Islet of Langerhans (tissue), 1 donor: ENCODE measurements around the gene ACAT2.
A peak's percentile ranks its signal among the peaks of the same experiment; 100 is the strongest.
"Not testable (repeated sequence)": the region's sequence is repeated elsewhere in the genome, so short reads cannot be mapped to it uniquely, and the experiment has no call there.

Experiments
- FAIRE-seq: peaks from one replicate; lab custom pipeline; 2011; peaks lifted over from hg19 to GRCh38; lab: Jason Lieb, UNC

The ACAT2 gene

GRCh38 chr6:159730332-159730676 lies 31.5 kb upstream of the ACAT2 start:
- no peak for FAIRE-seq

- FAIRE-seq = not testable (repeated sequence)
Measured at GRCh38 chr6:159732550-159732949, 29.3 kb upstream of the ACAT2 start.

- FAIRE-seq = not testable (repeated sequence)
Measured at GRCh38 chr6:159733395-159733794, 28.4 kb upstream of the ACAT2 start.

GRCh38 chr6:159736908-159737307 lies 24.9 kb upstream of the ACAT2 start:
- FAIRE-seq = no peak

DNA sequence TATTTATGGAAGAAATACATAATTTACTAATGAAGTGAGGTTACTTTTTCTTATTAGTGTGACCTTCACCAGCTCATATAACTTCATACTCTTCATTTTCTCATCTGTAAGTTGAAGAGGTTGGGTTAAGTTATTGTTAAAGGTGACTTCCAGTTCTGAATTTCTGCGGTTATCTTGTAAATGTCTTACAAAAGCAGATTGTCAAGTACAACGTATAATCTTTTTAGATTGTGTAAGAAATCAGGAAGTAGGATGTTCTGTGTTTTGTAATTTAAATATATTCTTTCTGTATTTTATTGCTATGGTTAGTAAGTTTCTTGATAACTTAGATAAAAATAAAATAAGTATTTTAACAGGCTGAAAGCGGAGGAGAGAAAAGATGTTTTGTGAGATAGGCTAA lies 22.5 kb upstream of the ACAT2 start:
- FAIRE-seq = peak; percentile 58

- FAIRE-seq = peak; percentile 85
Measured at GRCh38 chr6:159742165-159742564, 19.7 kb upstream of the ACAT2 start.

GRCh38 chr6:159745081-159745480 lies 16.8 kb upstream of the ACAT2 start:
- no peak for FAIRE-seq

DNA sequence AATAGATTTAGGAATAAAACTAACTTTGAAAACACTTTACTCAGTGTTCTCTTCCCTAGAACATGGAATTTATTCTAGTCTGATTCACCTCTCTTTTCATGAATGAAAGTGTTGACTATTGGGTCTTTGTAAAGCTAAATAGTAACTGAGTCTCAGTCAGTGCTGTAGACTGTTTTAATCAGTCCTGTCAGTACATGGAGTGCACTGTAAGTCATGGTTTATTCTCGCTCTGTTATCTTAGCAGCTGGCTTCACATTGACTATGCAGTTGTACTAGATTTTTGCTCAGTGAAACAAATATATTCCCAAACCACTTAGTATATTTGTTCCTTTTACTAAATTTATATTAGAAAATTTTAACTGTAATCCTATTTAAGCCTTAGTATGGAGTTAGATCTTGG lies 15.1 kb upstream of the ACAT2 start:
- FAIRE-seq = no peak

DNA sequence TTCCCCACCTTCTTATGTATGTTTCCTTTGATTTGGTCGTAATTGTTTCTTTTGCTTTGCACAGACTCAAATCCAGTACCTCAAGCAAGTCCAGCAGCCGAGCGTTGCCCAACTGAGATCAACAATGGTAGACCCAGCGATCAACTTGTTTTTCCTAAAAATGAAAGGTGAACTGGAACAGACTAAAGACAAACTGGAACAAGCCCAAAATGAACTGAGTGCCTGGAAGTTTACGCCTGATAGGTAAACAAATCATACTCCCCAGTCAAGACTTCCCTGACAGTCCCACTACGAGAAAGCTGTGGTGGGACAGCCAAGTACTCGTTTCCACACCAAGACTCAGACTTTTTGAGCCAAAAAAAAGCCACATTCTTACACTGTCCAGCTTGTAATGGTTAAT lies 13.7 kb upstream of the ACAT2 start:
- not testable (repeated sequence) for FAIRE-seq

GRCh38 chr6:159751448-159751847 lies 10.4 kb upstream of the ACAT2 start:
- FAIRE-seq = no peak

- peak; percentile 58 for FAIRE-seq
Measured at GRCh38 chr6:159753081-159753872, 8.6 kb upstream of the ACAT2 start.

DNA sequence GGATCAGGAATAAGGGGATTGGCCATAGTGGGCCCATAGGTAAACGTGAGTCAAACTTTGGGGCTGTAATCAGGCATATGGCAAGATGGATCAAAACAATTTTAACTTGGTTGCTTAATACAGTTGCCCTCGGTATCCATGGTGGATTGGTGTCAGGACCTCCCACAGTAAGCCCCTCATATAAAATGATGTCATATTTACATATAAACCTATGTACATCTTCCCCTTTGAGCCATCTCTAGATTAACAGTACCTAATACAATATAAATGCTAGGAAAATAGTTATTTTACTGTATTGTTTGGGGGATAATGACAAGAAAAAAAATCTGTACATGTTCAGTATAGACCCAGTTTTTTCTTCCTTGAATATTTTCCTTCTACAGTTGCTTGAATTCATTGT lies 7.4 kb upstream of the ACAT2 start:
- FAIRE-seq = no peak

DNA sequence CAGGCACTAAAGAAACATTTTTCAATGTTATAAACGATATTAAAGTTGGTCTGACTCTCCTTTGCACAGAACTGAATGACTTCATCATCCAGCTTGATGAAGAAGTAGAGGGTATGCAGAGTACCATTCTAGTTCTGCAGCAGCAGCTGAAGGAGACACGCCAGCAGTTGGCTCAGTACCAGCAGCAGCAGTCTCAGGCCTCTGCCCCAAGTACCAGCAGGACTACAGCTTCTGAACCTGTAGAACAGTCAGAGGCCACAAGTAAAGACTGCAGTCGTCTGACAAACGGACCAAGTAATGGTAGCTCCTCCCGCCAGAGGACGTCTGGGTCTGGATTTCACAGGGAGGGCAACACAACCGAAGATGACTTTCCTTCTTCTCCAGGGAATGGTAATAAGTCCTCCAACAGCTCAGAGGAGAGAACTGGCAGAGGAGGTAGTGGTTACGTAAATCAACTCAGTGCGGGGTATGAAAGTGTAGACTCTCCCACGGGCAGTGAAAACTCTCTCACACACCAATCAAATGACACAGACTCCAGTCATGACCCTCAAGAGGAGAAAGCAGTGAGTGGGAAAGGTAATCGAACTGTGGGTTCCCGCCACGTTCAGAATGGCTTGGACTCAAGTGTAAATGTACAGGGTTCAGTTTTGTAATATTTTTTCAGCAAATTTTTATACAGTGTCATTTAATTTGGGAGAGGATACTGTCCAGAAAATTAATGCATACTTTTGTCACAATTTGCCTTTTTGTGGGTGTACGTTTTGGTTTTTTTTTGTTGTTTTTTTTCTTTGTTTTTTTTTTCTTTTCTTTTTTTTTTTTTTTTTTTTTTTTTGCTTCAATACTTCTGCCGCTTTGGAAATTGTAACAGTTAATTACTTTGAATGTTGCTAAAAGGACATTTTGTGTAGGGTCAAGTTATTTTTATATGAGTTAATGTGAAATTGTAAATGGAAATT lies 6.6 kb upstream of the ACAT2 start:
- no peak for FAIRE-seq

GRCh38 chr6:159756508-159756907 lies 5.3 kb upstream of the ACAT2 start:
- FAIRE-seq = no peak

GRCh38 chr6:159758031-159759001 lies 3.5 kb upstream of the ACAT2 start:
- FAIRE-seq = no peak

- FAIRE-seq = no peak
Measured at GRCh38 chr6:159759645-159760044, 2.2 kb upstream of the ACAT2 start.

DNA sequence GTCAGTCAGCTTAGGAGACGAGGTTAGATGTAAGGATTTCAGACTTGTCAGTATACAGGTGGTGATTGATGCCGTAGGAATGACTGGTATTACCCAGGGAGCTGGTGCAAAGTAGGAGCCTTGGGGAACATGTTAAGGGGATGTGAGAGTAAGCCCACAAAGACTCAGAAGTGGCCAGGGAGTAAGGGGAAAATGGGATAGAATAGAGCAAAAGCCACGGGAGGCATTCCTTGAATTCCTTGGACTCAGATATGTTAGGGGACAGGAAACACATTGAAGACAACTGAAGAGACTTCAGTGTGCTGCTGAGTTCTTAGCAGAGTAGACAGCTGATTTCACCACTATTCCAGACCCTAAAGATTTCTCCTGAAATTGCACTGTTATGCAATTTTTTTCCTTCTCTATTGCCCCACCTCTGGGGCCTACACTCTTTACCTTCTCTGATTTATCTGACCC lies 1.2 kb upstream of the ACAT2 start:
- FAIRE-seq = no peak

GRCh38 chr6:159761129-159761872 lies 544 bp upstream of the ACAT2 start:
- no peak for FAIRE-seq

DNA sequence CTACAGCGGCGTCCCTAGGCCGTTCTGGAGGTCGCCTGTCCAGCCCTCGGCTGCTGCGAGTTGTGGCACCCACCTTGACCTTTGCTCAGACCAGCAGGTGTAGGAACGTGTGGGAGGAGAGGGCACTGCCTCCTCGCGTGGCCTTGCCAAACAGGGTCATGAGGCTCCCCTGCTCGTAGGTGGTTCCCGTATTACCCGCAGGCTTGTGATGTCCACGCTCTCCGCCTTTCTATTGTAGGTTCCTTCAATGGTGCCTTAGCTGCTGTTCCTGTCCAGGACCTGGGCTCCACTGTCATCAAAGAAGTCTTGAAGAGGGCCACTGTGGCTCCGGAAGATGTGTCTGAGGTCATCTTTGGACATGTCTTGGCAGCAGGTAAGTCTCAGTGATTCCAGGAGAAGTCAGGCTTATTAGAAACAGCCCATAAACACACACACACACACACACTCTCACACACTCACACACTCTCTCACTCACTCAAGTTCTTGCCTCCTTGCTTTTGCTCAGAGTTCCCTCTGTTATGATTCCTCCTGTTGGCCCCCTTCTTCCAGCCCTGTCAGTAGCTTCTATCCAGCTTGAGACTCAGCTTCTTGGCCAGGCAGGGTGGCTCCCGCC lies 942 bp downstream of the ACAT2 start:
- no peak for FAIRE-seq

DNA sequence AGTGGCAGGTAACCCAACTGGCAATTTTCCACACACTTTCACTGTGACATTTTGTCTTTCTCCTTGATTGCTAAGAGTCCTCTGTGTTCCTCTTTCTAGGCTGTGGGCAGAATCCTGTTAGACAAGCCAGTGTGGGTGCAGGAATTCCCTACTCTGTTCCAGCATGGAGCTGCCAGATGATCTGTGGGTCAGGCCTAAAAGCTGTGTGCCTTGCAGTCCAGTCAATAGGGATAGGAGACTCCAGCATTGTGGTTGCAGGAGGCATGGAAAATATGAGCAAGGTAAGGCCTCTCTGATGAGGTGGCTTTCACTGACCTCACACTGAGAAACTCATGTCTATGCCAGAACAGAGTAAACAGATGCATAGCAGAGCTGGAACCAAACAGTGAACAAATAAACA lies 5.1 kb downstream of the ACAT2 start:
- no peak for FAIRE-seq

GRCh38 chr6:159769470-159769869 lies 7.6 kb downstream of the ACAT2 start:
- no peak for FAIRE-seq
